ENCODE measurements around the gene MCRIP2. TPM values are rescaled to one million over a fixed set of nuclear protein-coding genes. Genes with fewer than 3 reads are reported as not detected.

MCRIP2 gene
- total and polyA plus RNA-seq, 9 of the 15 experiments (the other 6 are each of a cell fraction or from before 2014, with no cell fraction given) = 0.80 to 120 (median 35.2) TPM

DNA sequence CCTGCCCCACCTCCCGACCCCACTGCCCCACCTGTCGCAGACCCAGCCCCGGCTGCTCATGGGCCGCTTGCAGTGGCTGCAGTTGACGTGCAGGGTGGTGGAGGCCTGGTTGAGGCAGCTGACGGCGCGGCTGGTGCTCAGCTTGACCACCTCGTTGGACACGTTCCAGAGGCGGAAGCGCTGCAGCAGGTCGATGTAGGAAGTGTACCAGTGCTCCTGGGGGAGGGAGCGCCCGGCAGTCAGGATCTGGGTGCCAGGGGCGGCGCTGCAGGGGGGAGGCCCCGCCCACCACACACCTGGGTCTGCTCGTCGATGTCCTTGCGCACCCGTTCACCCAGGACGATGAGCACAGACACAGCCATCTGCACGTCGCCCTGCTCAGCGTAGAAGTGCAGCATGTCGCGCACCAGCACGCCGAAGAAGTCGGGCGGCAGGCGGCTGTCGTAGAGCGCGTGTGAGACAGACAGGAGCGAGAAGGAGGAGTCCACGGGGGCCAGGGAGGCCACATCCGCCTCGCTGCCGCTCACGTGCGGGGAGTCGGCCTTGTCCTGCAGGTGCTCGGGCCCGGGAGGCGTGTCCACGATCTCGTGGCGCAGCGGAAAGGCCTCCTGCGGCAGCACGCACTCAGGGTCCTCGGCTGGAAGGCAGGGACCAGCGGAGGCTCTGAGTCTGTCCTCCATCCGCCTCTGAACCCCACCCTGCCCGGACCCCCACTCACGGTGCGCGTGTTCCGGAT, 43.5 kb downstream of the MCRIP2 start (continued):
- TF ChIP-seq RBM14 (IDR thresholded peaks at IDR 0.05; ENCODE audit: borderline replicate concordance, insufficient read depth, low read depth, low read length) = 0 out of 2 replicates have a peak, but pooled peaks have one; percentile 2
- peak; percentile 64 for TF ChIP-seq PRPF4 (IDR thresholded peaks at IDR 0.05; ENCODE audit: insufficient read depth, low read depth, low read length, poor library complexity, severe bottlenecking)
- 0 out of 2 replicates have a peak, but pooled peaks have one; percentile 9 for TF ChIP-seq NFIC (IDR thresholded peaks at IDR 0.05)

DNA sequence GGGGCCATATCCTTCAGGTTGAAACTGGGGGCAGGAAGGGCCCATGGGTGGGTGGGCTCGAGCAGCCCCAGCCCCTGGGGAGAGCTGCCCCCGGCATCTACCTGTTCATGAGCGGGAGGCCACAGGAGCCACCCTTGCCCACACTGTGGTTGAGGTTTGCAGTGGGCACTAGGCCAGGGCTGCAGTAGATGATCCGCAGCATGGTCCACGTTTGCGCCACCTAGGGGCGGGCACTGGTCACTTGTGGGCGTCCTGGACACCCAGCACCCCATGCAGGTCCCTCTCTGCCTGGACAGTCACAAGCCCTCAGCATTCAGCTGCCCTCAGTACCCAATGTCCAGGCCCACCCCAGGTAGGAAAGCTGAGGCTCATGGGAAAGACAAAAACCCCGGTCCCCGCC, 44.3 kb downstream of the MCRIP2 start:
- DNase-seq (ENCODE audit: extremely low read depth in 1 of 4, low spot score in 3 of 4) = peak in 1 of 4 experiments; percentile 52
- CTCF ChIA-PET (ENCODE audit: low intra/inter-chr PET ratio) = no interaction called here
- Histone ChIP-seq H3K79me2 (ENCODE audit: control insufficient read depth, insufficient read depth, low read length) (peaks cover 48% of the 10 kb centered on the region), H3K9me3 (replicated peaks; ENCODE audit: control insufficient read depth, insufficient read depth, low read depth, low read length) (no peaks in the 10 kb centered on the region), H3K27me3 (ENCODE audit: control insufficient read depth in 2 of 2, insufficient read depth in 2 of 2, low read length in 2 of 2) (no peaks in the 10 kb centered on the region), H3K9ac (ENCODE audit: insufficient read depth in 1 of 2, low read depth in 2 of 2, low read length in 2 of 2) (no peak overlapping the region), H3K9me1 (ENCODE audit: control insufficient read depth, insufficient read depth, low read length) (peaks cover 15% of the 10 kb centered on the region), H2AFZ (ENCODE audit: low read depth, low read length) (no peak overlapping the region), H3K4me2 (ENCODE audit: insufficient read depth, low read length) (no peak overlapping the region), H3K4me1 (replicated peaks in 1 of 2; ENCODE audit: control insufficient read depth in 2 of 2, insufficient read depth in 2 of 2, low read length in 2 of 2) (peaks cover 29 to 98% of the 10 kb centered on the region in 2 experiments), H3K4me3 (no peak overlapping the region), H3K27ac (ENCODE audit: extremely low read depth, low read depth, low read length) (no peak overlapping the region), H3K36me3 (ENCODE audit: control insufficient read depth, insufficient read depth, low read length) (peaks cover 68% of the 10 kb centered on the region), H4K20me1 (replicated peaks; ENCODE audit: control insufficient read depth, insufficient read depth, low read length) (peaks cover 18% of the 10 kb centered on the region)
- in situ Hi-C loops (cut with MboI) = no loop called here
- POLR2A ChIA-PET = interaction anchor here (1.4 kb wide), 1 partner anchor 10 kb away, joined by 5 read pairs; no protein-coding TSS in a partner anchor
- no TSS peak for BruUV-seq (replicated peaks)
- ATAC-seq = no peak
- intact Hi-C loops (cut with micrococcal nuclease) = no loop called here
- FAIRE-seq = no peak
- 87% methylated on average over 2 of the region's 10 CpGs for WGBS (ENCODE audit: insufficient coverage, low coverage, missing lambda C conversion rate)
- TF ChIP-seq, protein P1, sequence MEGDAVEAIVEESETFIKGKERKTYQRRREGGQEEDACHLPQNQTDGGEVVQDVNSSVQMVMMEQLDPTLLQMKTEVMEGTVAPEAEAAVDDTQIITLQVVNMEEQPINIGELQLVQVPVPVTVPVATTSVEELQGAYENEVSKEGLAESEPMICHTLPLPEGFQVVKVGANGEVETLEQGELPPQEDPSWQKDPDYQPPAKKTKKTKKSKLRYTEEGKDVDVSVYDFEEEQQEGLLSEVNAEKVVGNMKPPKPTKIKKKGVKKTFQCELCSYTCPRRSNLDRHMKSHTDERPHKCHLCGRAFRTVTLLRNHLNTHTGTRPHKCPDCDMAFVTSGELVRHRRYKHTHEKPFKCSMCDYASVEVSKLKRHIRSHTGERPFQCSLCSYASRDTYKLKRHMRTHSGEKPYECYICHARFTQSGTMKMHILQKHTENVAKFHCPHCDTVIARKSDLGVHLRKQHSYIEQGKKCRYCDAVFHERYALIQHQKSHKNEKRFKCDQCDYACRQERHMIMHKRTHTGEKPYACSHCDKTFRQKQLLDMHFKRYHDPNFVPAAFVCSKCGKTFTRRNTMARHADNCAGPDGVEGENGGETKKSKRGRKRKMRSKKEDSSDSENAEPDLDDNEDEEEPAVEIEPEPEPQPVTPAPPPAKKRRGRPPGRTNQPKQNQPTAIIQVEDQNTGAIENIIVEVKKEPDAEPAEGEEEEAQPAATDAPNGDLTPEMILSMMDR (IDR thresholded peaks at IDR 0.05 in 2 of 3, conservative IDR thresholded peaks at IDR 0.05 in 1 of 3; ENCODE audit: insufficient read depth in 2 of 3, low read depth in 1 of 3, low read length in 3 of 3) = peak; percentile 46 to 59 (median 48)
- TF ChIP-seq RAD21 (CRISPR knock-in tag; conservative IDR thresholded peaks at IDR 0.05 in 1 of 2, IDR thresholded peaks at IDR 0.05 in 1 of 2) (peak in 1 of 2 experiments; percentile 8; a peak in 1 of 4 replicates), NBN (IDR thresholded peaks at IDR 0.05; ENCODE audit: low read depth) (no peak), CREM (IDR thresholded peaks at IDR 0.05; ENCODE audit: low read depth) (peak; percentile 40; the same call in 1 of the 2 replicates), ZFPM2 (CRISPR knock-in tag; IDR thresholded peaks at IDR 0.05) (no peak), ZNF41 (CRISPR knock-in tag; conservative IDR thresholded peaks at IDR 0.05) (no peak), TAF15 (IDR thresholded peaks at IDR 0.05; ENCODE audit: low read depth, low read length) (no peak)
- TF ChIP-seq, protein P2, sequence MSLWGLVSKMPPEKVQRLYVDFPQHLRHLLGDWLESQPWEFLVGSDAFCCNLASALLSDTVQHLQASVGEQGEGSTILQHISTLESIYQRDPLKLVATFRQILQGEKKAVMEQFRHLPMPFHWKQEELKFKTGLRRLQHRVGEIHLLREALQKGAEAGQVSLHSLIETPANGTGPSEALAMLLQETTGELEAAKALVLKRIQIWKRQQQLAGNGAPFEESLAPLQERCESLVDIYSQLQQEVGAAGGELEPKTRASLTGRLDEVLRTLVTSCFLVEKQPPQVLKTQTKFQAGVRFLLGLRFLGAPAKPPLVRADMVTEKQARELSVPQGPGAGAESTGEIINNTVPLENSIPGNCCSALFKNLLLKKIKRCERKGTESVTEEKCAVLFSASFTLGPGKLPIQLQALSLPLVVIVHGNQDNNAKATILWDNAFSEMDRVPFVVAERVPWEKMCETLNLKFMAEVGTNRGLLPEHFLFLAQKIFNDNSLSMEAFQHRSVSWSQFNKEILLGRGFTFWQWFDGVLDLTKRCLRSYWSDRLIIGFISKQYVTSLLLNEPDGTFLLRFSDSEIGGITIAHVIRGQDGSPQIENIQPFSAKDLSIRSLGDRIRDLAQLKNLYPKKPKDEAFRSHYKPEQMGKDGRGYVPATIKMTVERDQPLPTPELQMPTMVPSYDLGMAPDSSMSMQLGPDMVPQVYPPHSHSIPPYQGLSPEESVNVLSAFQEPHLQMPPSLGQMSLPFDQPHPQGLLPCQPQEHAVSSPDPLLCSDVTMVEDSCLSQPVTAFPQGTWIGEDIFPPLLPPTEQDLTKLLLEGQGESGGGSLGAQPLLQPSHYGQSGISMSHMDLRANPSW (CRISPR knock-in tag; IDR thresholded peaks at IDR 0.05) = no peak
- TF ChIP-seq, protein P3, sequence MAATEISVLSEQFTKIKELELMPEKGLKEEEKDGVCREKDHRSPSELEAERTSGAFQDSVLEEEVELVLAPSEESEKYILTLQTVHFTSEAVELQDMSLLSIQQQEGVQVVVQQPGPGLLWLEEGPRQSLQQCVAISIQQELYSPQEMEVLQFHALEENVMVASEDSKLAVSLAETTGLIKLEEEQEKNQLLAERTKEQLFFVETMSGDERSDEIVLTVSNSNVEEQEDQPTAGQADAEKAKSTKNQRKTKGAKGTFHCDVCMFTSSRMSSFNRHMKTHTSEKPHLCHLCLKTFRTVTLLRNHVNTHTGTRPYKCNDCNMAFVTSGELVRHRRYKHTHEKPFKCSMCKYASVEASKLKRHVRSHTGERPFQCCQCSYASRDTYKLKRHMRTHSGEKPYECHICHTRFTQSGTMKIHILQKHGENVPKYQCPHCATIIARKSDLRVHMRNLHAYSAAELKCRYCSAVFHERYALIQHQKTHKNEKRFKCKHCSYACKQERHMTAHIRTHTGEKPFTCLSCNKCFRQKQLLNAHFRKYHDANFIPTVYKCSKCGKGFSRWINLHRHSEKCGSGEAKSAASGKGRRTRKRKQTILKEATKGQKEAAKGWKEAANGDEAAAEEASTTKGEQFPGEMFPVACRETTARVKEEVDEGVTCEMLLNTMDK (IDR thresholded peaks at IDR 0.05; ENCODE audit: borderline replicate concordance, insufficient read depth, low read depth, low read length, poor library complexity, severe bottlenecking) = peak; percentile 68
